GM12892 (cell line): ENCODE results near the gene RNF212.
"Not testable (repeated sequence)": the region's sequence is repeated elsewhere in the genome, so short reads cannot be mapped to it uniquely, and the experiment has no call there.

ENCODE experiments used
- DNase-seq: peaks from one replicate; pipeline ENCODE4 v3.0.0; 2011; ENCODE audit not compliant: insufficient read length
- FAIRE-seq: peaks from 2 replicates; lab custom pipeline; 2011; peaks lifted over from hg19 to GRCh38; lab: Jason Lieb, UNC
- POLR2A ChIP-seq: IDR thresholded peaks from 2 replicates; pipeline ENCODE4 v1.6.1; 2011; ENCODE audit warnings: low read depth, low read length, control low read depth
- POLR2AphosphoS5 ChIP-seq: IDR thresholded peaks from 2 replicates; pipeline ENCODE4 v1.6.1; 2011; ENCODE audit warnings: low read depth, low read length, control low read depth
- TAF1 ChIP-seq: IDR thresholded peaks from 2 replicates; pipeline ENCODE4 v1.6.1; 2011; ENCODE audit warnings: low read depth, mild to moderate bottlenecking, control low read depth, low read length, borderline replicate concordance

Gene RNF212

GRCh38 chr4:1051472-1051871, 61.9 kb downstream of the RNF212 start:
- FAIRE-seq (no peak), DNase-seq (no peak)
- TF ChIP-seq POLR2AphosphoS5 (no peak), TAF1 (no peak), POLR2A (no peak)

- no peak for TF ChIP-seq POLR2A
- TF ChIP-seq POLR2AphosphoS5: no peak
- no peak for TF ChIP-seq TAF1
- DNase-seq: peak; percentile 3
- FAIRE-seq: no peak
Measured at GRCh38 chr4:1050486-1051213, 62.7 kb downstream of the RNF212 start.

- TF ChIP-seq POLR2AphosphoS5 (no peak), POLR2A (no peak), TAF1 (no peak)
- DNase-seq (peak; percentile 7), FAIRE-seq (no peak)
Measured at GRCh38 chr4:1049591-1049905, 63.8 kb downstream of the RNF212 start.

- TF ChIP-seq TAF1: no peak
- TF ChIP-seq POLR2AphosphoS5: no peak
- no peak for TF ChIP-seq POLR2A
- FAIRE-seq (no peak), DNase-seq (peak; percentile 13)
Measured at GRCh38 chr4:1048773-1049590, 64.4 kb downstream of the RNF212 start.

- FAIRE-seq (no peak), DNase-seq (peak; percentile 9)
- no peak for TF ChIP-seq TAF1
- TF ChIP-seq POLR2AphosphoS5: no peak
- TF ChIP-seq POLR2A: no peak
Measured at GRCh38 chr4:1047976-1048772, 65.2 kb downstream of the RNF212 start.

- no peak for TF ChIP-seq POLR2A
- TF ChIP-seq TAF1: no peak
- peak; percentile 24 for DNase-seq
Measured at GRCh38 chr4:1047106-1047975, 66.0 kb downstream of the RNF212 start.

GRCh38 chr4:1046581-1047011, 66.8 kb downstream of the RNF212 start:
- not testable (repeated sequence) for FAIRE-seq, DNase-seq

More at GRCh38 chr4:1047106-1047975, 66.0 kb downstream of the RNF212 start:
- no peak for FAIRE-seq

- no peak for TF ChIP-seq POLR2AphosphoS5
- TF ChIP-seq TAF1: no peak
- no peak for TF ChIP-seq POLR2A
- DNase-seq: peak; percentile 6
Measured at GRCh38 chr4:1045595-1046201, 67.7 kb downstream of the RNF212 start.

GRCh38 chr4:1045193-1045594, 68.2 kb downstream of the RNF212 start:
- no peak for FAIRE-seq
- TF ChIP-seq POLR2AphosphoS5: no peak
- TF ChIP-seq POLR2A: no peak
- no peak for TF ChIP-seq TAF1

More at GRCh38 chr4:1045595-1046201, 67.7 kb downstream of the RNF212 start:
- FAIRE-seq: no peak

GRCh38 chr4:1044469-1045192, 68.7 kb downstream of the RNF212 start:
- DNase-seq (peak; percentile 10), FAIRE-seq (no peak)
- no peak for TF ChIP-seq POLR2AphosphoS5
- no peak for TF ChIP-seq TAF1
- TF ChIP-seq POLR2A: no peak

More at GRCh38 chr4:1045193-1045594, 68.2 kb downstream of the RNF212 start:
- peak; percentile 15 for DNase-seq
